Lower leg skin (tissue), 3 donors: Measurements from ENCODE around the gene DDX47.

Experiments
- CTCF ChIP-seq, 3 donors: fragments of 450-650 bp; IDR thresholded peaks; one replicate each; pipeline ENCODE4 v1.5.1; 2016; ENCODE audit warnings: antibody characterized with exemption in 3 of 3, mild to moderate bottlenecking in 3 of 3, moderate library complexity in 2 of 3
- POLR2A ChIP-seq, 2 donors: fragments of 450-650 bp; IDR thresholded peaks; one replicate each; pipeline ENCODE4 v1.6.1; 2016 to 2017; ENCODE audit warnings: antibody characterized with exemption in 2 of 2, mild to moderate bottlenecking in 1 of 2, moderate library complexity in 1 of 2

GRCh38 chr12:12853435-12853834 is 40.3 kb downstream of the DDX47 start:
- TF ChIP-seq CTCF (IDR thresholded peaks at IDR 0.05) (no peak), POLR2A (IDR thresholded peaks at IDR 0.05) (no peak)
